GM21515 (cell line): Measurements from ENCODE around the gene NFKBIE.

ENCODE experiments used
- ATAC-seq: cut with Tn5 transposase; IDR thresholded peaks from one replicate; pipeline ENCODE4 v1.9.1; 2021; ENCODE audit not compliant: unreplicated experiment

Gene NFKBIE

GRCh38 chr6:44297063-44298038 lies 32.0 kb upstream of the NFKBIE start:
- no peak for ATAC-seq

DNA sequence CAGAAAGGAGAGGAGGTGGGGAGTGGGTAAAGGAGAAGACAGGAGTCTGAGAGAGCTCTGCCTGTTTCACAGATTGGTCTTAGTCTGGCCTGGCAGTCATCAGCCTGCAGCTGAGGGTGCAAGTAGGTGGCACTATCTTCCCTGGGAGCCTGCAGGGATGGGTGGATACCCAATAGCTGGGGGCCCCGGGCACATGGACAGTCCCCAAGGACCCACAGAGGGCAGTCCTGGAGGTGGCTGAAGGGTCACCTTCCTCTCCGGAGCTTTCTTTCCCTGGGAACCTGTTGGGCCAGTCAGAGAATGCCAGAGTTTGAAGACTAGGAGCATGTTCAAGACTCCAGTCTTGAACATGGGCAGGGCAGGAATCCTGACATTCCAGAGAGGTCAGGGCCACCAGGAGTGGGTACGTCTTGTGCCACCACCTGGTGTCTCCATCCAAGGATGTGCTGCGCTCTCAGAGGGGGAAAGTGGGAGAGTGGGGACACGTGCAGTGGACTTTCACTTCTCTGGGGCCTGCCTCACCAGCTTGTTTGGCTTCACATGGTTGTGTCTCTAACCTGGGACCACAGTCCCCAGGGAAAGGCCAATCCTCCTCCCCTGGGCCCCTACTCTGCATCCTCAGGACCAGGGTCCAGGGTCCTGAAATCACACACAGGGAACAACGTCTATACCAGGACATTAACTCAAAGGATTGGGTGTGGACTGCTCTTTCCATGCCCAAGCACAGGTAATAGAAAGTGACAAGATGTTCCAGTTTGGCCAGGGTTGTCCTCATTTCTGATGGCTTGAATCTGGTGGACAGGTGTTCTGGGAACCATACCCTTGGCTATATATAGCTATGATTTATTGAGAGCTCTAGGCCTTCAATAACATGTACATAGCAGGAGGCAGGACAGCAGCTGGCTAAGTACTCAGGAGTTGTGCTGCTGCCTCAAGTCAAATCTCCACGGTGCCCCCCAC lies 29.8 kb upstream of the NFKBIE start:
- ATAC-seq = no peak

DNA sequence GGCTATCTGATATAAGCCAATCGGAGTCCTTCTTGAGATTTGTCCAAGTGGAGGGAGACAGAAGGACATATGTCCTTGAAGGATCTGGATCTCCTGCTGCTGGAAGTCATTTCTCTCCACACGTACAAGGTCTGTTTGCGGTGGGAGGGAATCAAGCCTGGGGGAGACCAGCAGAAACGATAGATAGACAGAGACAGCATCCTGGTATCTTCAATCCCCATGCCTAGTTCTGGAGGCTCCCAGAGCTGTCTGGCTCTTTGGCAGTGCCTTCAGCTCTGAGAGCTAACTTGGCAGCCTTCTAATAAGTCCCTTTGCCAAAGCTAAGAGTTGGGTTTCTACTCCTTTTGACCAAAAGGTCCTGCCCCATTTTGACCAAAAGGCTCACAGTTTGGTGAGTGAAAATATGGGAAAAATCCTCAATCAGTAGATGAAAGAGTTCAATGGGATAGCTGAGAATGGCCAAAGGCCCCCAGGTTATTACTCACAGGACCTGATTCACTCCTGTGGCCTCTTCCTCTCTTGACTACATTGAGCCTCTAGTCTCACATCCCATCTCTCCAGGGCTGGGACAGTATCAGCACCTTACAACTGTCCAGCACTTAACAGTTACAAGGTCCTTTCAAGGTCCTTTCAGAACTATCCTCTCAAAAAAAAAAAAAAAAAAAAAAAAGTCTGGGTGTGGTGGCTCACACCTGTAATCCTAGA lies 27.5 kb upstream of the NFKBIE start:
- ATAC-seq = no peak

DNA sequence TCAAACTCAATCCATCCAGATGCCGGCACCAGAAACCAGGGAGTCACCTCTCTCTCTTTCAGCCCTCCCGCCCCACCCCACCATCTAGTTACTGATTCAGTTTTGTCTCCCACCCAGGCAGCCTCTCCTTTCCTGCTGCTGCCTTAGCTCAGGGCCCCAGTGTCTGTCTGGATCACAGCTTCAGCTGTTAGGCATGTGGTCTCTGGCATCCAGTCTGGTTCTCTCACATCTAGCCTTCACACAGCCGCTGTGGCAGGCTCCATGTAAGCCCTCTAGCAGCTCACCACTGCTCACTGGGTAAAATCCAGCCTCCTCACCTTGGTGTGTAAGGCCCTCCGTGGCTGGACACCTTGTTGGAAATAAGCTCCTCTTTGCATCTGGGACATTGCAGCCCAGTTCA lies 26.5 kb upstream of the NFKBIE start:
- no peak for ATAC-seq

GRCh38 chr6:44289726-44290260 lies 24.4 kb upstream of the NFKBIE start:
- no peak for ATAC-seq

- no peak for ATAC-seq
Measured at GRCh38 chr6:44286747-44287146, 21.4 kb upstream of the NFKBIE start.

- ATAC-seq = no peak
Measured at GRCh38 chr6:44286285-44286565, 20.9 kb upstream of the NFKBIE start.

DNA sequence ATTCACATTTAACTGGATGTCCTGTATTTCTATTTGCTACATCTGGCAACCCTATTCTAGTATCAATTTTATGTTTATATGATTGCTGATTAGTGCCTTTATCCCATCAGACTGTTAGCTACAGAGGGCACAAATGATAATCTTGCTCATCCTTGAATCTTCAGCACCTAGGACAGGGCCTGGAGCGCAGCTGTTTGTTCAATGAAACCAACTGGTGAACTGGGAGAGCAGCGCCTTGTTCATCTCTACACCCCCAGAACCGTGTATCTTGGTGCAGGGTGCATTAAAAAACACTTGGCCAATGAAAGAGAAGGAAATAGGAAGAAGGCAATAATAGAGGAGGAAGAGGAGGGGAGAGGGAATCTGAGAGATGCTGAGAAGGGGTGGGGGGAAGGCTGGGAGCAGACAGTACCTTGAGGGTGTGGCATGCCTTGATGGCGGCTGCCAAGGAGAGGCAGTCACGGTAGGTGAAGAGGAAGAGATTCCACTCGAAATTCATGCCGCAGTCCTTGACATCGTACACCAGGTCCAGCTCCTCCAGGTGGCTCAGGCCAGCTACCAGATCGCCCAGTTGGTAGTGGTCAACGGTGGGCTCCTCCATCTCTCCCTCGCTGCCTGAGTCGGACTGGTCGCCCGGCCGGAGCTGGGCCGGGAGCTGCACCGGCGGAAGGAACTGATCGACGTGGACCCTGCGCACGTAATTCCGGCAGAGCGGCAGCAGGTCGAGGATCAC lies 20.4 kb upstream of the NFKBIE start:
- no peak for ATAC-seq

DNA sequence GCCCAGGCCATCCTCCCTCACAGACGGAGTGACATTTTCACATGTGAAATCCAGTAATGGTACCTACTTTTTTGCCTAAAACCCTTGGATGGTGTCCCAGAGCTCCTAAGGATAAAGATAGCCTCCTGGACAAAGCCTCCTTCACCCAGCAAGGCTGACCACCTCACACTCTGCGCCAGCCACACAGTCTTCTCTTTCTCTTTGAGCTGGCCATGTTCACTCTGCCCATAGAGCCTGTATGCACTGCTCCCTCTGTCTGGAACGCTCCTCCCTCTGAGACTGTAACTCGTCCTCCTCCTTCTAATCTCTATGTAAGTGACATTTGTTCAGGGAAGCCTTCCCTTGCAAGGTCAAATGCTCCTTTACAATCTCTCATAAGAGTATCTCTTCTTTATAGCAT lies 19.5 kb upstream of the NFKBIE start:
- ATAC-seq = no peak

GRCh38 chr6:44284121-44284520 lies 18.8 kb upstream of the NFKBIE start:
- ATAC-seq = no peak

GRCh38 chr6:44278774-44279697 lies 13.7 kb upstream of the NFKBIE start:
- no peak for ATAC-seq

DNA sequence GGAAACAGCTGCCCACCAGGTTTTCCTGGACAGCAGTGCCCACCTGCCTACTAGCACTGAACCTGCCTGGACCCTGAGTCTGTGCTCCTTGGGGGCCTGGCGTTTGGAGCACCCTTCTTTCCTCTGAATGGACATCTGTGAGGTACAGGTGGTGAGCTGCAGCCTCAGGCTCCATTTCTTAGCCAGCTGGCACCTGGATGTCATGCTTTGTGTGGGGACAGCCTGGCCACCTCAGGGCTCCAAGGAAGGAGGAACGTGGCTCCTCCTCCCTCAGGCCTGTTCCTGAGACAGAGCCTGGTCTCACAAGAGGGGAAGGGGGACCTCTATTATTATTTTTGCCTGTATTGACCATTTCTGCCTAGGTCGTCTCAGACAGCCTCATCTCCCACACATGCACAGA lies 13.0 kb upstream of the NFKBIE start:
- no peak for ATAC-seq

DNA sequence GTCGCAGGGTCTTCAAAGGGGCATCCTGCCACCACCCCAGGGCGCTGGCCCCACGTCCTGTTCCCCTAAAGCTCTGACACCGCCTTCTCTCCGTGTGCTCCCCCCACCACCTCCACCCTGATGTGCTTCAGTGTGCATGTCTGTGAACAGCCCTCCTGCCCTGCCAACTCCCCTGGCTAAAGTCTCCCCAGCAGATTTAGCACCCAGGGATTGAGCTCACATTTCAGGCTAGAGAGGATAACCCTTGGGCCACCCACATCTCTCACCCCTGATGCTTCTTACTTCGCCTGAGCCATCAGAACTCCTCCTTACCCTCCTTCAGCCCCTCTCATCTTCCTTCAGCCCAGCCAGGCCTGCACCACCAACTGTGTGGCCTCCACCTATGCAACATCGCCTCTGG lies 12.4 kb upstream of the NFKBIE start:
- no peak for ATAC-seq

- ATAC-seq = no peak
Measured at GRCh38 chr6:44276667-44277640, 11.6 kb upstream of the NFKBIE start.

GRCh38 chr6:44275749-44276648 lies 10.6 kb upstream of the NFKBIE start:
- ATAC-seq = no peak

DNA sequence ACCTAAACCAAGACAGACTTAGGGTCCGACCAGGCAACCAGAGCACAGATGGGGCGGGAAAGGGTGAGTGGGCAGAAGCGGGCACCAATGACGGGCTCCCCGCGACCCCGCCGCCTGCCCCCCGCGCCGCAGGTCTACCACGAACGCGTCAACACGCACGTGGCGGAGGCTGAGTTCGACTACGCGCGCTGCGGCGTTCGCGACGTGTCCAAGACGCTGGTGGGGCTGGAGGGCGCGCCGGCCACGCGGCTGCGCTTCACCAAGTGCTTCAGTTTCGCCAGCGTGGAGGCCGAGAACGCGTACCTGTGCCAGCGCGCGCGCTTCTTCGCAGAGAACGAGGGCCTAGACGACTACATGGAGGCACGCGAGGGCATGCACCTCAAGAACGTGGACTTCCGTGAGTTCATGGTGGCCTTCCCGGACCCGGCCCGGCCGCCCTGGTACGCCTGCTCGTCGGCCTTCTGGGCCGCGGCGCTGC lies 10.0 kb upstream of the NFKBIE start:
- ATAC-seq = no peak

GRCh38 chr6:44273617-44274016 lies 8.3 kb upstream of the NFKBIE start:
- ATAC-seq = no peak
